Fibroblast of villous mesenchyme (primary cell): ENCODE data around the gene CGNL1. TPM values are rescaled to one million over a fixed set of nuclear protein-coding genes. Genes with fewer than 3 reads are reported as not detected.

Experiments
- DNase-seq: peaks from one replicate; pipeline ENCODE4 v3.0.0-alpha.2; 2010; ENCODE audit warnings: low read depth
- H3K4me3 ChIP-seq: 2 replicates; pipeline ENCODE4 v1.5.1; 2011; ENCODE audit warnings: low read depth, mild to moderate bottlenecking, low read length
- total RNA-seq: library from RNA; depleted of rRNA; stranded (reverse); fragments of >200 nt; gene quantifications from 2 replicates; pipeline ENCODE4 v1.2.3, GENCODE V29; 2012
- TF ChIP-seq, protein P1 (sequence below): IDR thresholded peaks from 2 replicates; pipeline ENCODE4 v1.5.1; 2012; ENCODE audit warnings: low read depth, mild to moderate bottlenecking, low read length; ENCODE audit not compliant: insufficient read depth

CGNL1 gene
- total RNA-seq, 1 donor: 0.43 TPM

DNA sequence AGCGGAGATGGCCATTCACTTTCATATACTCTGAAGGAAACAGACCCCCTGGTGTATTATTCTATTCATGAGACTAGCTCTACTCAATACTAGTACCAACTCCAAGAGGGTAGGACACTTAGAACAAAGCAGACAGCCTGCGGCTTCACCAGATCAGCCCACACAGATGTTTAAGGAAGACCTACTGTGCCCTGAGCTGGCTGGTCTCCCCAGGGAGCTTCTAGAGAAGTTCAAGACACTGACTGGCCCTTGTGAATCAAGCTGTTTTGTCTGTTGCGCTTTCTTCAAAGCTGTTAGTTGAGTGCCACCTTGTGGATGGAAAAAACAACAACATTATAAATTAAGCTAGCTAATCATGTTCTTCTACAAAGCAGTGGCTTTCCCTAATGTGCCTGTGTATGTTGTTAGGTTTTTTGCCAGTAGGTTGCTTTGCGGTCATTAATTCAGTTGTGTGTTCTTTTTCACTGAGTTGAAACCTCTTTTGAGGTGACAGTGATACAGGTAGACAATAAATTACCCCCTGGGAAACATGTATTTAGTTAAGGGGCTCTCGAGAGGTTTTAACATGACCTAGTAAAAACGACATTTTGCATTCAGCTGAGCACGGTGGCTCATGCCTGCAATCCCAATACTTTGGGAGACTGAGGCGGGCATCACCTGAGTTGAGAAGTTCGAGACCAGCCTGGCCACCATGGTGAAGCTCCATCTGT, 151.2 kb downstream of the CGNL1 start:
- TF ChIP-seq, protein P1, sequence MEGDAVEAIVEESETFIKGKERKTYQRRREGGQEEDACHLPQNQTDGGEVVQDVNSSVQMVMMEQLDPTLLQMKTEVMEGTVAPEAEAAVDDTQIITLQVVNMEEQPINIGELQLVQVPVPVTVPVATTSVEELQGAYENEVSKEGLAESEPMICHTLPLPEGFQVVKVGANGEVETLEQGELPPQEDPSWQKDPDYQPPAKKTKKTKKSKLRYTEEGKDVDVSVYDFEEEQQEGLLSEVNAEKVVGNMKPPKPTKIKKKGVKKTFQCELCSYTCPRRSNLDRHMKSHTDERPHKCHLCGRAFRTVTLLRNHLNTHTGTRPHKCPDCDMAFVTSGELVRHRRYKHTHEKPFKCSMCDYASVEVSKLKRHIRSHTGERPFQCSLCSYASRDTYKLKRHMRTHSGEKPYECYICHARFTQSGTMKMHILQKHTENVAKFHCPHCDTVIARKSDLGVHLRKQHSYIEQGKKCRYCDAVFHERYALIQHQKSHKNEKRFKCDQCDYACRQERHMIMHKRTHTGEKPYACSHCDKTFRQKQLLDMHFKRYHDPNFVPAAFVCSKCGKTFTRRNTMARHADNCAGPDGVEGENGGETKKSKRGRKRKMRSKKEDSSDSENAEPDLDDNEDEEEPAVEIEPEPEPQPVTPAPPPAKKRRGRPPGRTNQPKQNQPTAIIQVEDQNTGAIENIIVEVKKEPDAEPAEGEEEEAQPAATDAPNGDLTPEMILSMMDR: peak; percentile 55
- peak; percentile 90 for DNase-seq
- H3K4me3 ChIP-seq: no peak overlapping the region

DNA sequence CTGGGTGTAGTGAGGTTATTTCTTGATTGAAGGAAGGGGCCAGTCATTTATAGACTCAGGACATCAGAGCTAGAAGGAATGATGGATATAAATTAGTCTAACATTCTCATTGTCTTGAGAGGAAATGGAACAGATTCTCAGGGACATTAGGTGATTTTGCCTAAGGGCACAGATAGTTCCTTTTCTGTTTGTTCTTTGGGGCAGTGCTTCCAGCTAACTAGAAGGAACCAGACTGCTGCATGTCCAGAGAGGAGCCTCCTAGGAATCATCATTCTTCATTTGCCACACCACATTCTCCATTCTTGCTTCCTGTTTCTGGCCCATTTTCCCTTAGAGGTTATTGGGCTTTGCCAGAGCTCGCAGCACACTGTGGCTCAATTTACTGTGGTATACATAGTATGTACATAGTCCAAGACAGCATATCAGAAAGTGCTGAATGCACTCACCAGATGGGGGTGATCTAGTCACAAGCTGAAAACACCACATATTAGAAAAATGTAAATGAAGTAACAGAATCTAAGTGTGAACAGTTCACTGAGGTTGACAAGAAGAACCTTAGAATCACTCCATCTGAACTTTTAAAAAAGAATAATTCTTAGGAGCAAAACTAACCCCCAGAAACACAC, 152.7 kb downstream of the CGNL1 start:
- no peak overlapping the region for H3K4me3 ChIP-seq
- DNase-seq: no peak
- TF ChIP-seq, protein P1: no peak

DNA sequence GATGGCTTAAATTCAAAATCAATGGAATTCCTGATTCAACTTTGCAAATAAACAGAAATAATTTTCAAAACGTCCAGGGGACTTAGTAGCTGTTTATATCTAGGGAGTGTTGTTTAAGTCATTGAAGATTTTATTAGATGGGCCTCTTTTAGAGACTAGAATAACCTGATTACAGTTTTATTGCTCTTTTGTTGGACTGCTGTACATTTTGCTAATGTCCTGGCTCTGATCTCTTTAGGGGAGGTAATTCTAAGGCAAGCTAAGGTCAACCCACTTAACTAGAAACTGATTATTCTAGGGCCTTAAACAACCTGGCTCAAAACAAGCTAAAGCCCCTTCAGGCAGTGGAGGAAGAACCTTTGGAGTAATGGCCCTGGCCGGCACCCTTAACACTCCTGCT, 153.4 kb downstream of the CGNL1 start:
- TF ChIP-seq, protein P1: no peak
- DNase-seq: no peak
- no peak overlapping the region for H3K4me3 ChIP-seq

DNA sequence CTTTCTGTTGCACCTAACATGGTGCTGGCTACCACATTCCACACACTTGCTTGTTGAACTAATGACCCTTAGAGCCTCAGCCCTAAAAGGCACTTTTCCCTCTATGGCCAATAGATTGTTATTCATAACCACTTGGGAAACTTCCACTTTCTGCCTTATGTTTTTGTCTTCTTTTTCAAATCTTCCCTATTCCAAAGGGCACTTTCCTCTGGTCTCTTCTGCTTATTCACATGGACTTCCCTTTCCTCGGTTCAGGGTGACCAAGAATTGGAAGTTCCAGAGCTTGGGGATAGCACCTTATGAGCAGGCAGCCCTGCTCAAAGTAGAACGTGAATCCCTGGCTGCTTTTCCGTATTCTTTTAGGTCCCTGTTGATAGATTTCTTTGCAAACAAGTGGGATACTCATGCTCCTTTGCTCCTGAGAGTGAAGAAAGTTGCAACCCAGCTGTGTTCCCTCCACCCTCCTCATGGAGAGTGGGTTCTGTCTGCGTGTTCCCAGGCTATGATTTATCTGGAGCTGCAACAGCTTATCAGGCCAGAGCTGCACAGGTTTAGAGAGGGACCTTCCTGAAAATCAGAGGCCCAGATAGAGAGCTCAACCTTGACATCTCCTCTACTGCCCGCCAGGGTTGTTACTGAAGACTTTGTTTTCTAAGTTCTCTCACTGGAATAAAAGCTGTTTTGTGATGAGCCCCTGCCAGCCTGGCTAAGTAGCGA, 156.6 kb downstream of the CGNL1 start:
- no peak overlapping the region for H3K4me3 ChIP-seq
- DNase-seq: no peak
- TF ChIP-seq, protein P1: no peak

DNA sequence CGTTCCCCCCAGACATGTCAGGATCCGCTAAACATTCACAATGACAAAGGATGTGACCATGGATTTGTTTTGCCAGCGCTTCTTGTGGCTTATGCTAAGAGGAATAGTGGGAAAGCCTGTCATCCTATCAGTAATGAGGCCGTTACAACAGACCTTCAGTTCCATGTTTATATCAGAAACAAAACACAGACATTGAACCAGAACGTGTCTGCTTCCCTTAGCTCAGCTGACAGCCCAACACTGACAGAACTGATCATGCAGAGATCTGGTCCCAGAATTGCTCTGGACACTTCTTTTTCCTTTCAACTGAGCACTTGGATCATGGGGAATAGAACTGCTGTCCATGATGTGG, 157.1 kb downstream of the CGNL1 start:
- DNase-seq: no peak

DNA sequence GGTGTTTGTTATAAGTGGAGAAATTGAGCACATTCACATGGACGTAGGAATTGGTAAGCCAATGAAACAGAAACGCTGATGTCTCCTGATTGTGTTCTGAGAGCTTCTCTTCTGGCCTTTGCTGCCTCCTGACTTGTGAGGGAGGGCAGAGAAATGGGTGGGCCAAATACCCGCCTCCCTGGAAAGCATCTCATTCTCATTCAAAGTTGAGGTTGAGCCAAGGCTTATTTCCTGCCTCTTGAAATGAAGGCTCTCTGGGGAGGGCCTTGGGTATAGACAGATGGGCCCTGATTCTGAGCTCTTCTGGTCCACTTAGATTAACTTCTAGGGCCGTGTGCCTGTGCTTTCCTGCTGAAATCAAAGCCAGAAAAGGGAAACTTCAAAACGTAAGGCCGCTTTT, 158.0 kb downstream of the CGNL1 start:
- DNase-seq: no peak
- H3K4me3 ChIP-seq: no peak overlapping the region
- TF ChIP-seq, protein P1: no peak

More for the DNA sequence above, 157.1 kb downstream of the CGNL1 start:
- TF ChIP-seq, protein P1: no peak
- H3K4me3 ChIP-seq: no peak overlapping the region
